Femur (tissue), 1 donor: ENCODE results near the gene GABBR2.
"Not testable (repeated sequence)": the region's sequence is repeated elsewhere in the genome, so short reads cannot be mapped to it uniquely, and the experiment has no call there.

Experiments used
- DNase-seq: peaks from one replicate; pipeline ENCODE4 v3.0.0-alpha.2; 2017

GABBR2 gene

GRCh38 chr9:98536542-98537173 lies 172.1 kb downstream of the GABBR2 start:
- no peak for DNase-seq

GRCh38 chr9:98533866-98534265 lies 174.9 kb downstream of the GABBR2 start:
- no peak for DNase-seq

GRCh38 chr9:98533132-98533531 lies 175.6 kb downstream of the GABBR2 start:
- DNase-seq = no peak

- DNase-seq = no peak
These were observed 176.2 kb downstream of the GABBR2 start for GRCh38 chr9:98532574-98532973.

- no peak for DNase-seq
These were observed 176.6 kb downstream of the GABBR2 start for GRCh38 chr9:98532147-98532546.

GRCh38 chr9:98530806-98531386 lies 177.8 kb downstream of the GABBR2 start:
- no peak for DNase-seq

- DNase-seq = no peak
These were observed 178.5 kb downstream of the GABBR2 start for GRCh38 chr9:98530275-98530674.

- no peak for DNase-seq
These were observed 178.9 kb downstream of the GABBR2 start for GRCh38 chr9:98529841-98530240.

- no peak for DNase-seq
These were observed 185.4 kb downstream of the GABBR2 start for GRCh38 chr9:98523231-98523901.

GRCh38 chr9:98522487-98522886 lies 186.2 kb downstream of the GABBR2 start:
- no peak for DNase-seq

GRCh38 chr9:98521141-98521540 lies 187.6 kb downstream of the GABBR2 start:
- no peak for DNase-seq

GRCh38 chr9:98520221-98520960 lies 188.3 kb downstream of the GABBR2 start:
- DNase-seq = no peak

GRCh38 chr9:98519641-98520040 lies 189.1 kb downstream of the GABBR2 start:
- no peak for DNase-seq

- no peak for DNase-seq
These were observed 190.2 kb downstream of the GABBR2 start for GRCh38 chr9:98518556-98518955.

- no peak for DNase-seq
These were observed 191.0 kb downstream of the GABBR2 start for GRCh38 chr9:98517761-98518160.

GRCh38 chr9:98516897-98517503 lies 191.7 kb downstream of the GABBR2 start:
- DNase-seq = no peak

GRCh38 chr9:98516205-98516896 lies 192.4 kb downstream of the GABBR2 start:
- DNase-seq = no peak

- no peak for DNase-seq
These were observed 193.1 kb downstream of the GABBR2 start for GRCh38 chr9:98515506-98516204.

GRCh38 chr9:98514841-98515240 lies 193.9 kb downstream of the GABBR2 start:
- DNase-seq = no peak

GRCh38 chr9:98508217-98508919 lies 200.4 kb downstream of the GABBR2 start:
- DNase-seq = not testable (repeated sequence)

- DNase-seq = no peak
These were observed 202.2 kb downstream of the GABBR2 start for GRCh38 chr9:98506422-98507054.
